ENCODE results near the gene NNAT.

- TF ChIP-seq CTCF (IDR thresholded peaks at IDR 0.05; ENCODE audit: poor library complexity, severe bottlenecking) (peak; percentile 12), REST (IDR thresholded peaks at IDR 0.05; ENCODE audit: borderline replicate concordance) (no peak), POLR2AphosphoS5 (IDR thresholded peaks at IDR 0.05) (no peak), EZH2 (IDR thresholded peaks at IDR 0.05; ENCODE audit: borderline replicate concordance, insufficient read depth, low read length, poor library complexity, severe bottlenecking) (no peak), TAF1 (IDR thresholded peaks at IDR 0.05; ENCODE audit: low read depth) (no peak), SMC3 (conservative IDR thresholded peaks at IDR 0.05; ENCODE audit: poor library complexity) (no peak), EP300 (conservative IDR thresholded peaks at IDR 0.05; ENCODE audit: poor library complexity, severe bottlenecking) (no peak)
Measured at GRCh38 chr20:37529214-37529967, 8.3 kb downstream of the NNAT start.

Data from neural cell (in vitro differentiated cells).